Measurements from ENCODE around the gene FNTB. TPM values are rescaled to one million over a fixed set of nuclear protein-coding genes. Genes with fewer than 3 reads are reported as not detected.

The FNTB gene
- polyA plus RNA-seq, 5 donors, result 24.4 to 32.6 (median 30.9) TPM

Other genes with a start within 250 kb of the FNTB start
- 1 to 10 TPM; 2.7 to 8.0 (median 4.3) TPM for gene SPTB, start 107.0 kb upstream of the FNTB start, polyA plus RNA-seq (ENCODE audit: insufficient read depth in 1 of 5, insufficient read length in 5 of 5, low replicate concordance in 1 of 5)
- gene CHURC1, start 72.4 kb upstream of the FNTB start, polyA plus RNA-seq (ENCODE audit: insufficient read depth in 1 of 5, insufficient read length in 5 of 5, low replicate concordance in 1 of 5), result 10 to 100 TPM; 45.4 to 64.2 (median 56.8) TPM
- gene GPX2, start 44.1 kb upstream of the FNTB start, polyA plus RNA-seq (ENCODE audit: insufficient read depth in 1 of 5, insufficient read length in 5 of 5, low replicate concordance in 1 of 5), result 1 to 10 TPM in 1 of 5 donors, under 1 TPM in 4; 0.55 to 1.2 (median 0.72) TPM
- 10 to 100 TPM; 27.7 to 32.9 (median 31.8) TPM for gene RAB15, start 14.6 kb upstream of the FNTB start, polyA plus RNA-seq (ENCODE audit: insufficient read depth in 1 of 5, insufficient read length in 5 of 5, low replicate concordance in 1 of 5)
- 10 to 100 TPM; 57.1 to 67.7 (median 58.8) TPM for gene MAX, start 115.6 kb downstream of the FNTB start, polyA plus RNA-seq (ENCODE audit: insufficient read depth in 1 of 5, insufficient read length in 5 of 5, low replicate concordance in 1 of 5)